K562 (cell line): Measurements from ENCODE around the gene RNASEH1. TPM values are rescaled to one million over a fixed set of nuclear protein-coding genes. Genes with fewer than 3 reads are reported as not detected.

Experiments used
- ATAC-seq: fragments of 200-7000 bp; cut with Tn5 transposase; 3 replicates; pipeline ENCODE4 v1.9.1; 2020; ENCODE audit warnings: moderate library complexity
- BruUV-seq: library from RNA; stranded (reverse); fragments of 400-500 nt; replicated peaks from 2 replicates; lab custom pipeline; 2021; lab: Mats Ljungman, UMichigan
- CTCF ChIA-PET: fragments of 300-600 bp; formaldehyde crosslinking; extraction: SDS; loops from one replicate; lab custom pipeline; 2021; ENCODE audit warnings: low intra/inter-chr PET ratio; lab: Yijun Ruan, JAX
- POLR2A ChIA-PET: fragments of 300-600, 350-650 bp; sonication (Branson Sonifier 250); formaldehyde crosslinking; extraction: SDS; loops from one replicate; lab custom pipeline; 2021; ENCODE audit warnings: antibody characterized with exemption, inconsistent platforms; lab: Yijun Ruan, JAX
- DNase-seq, 4 experiments: peaks; one replicate each; pipeline versions ENCODE4 v3.0.0 to v3.0.0-alpha.2; 2011 to 2018; ENCODE audit warnings: low spot score in 3 of 4, mixed read lengths in 3 of 4; ENCODE audit errors: extremely low read depth in 1 of 4
- FAIRE-seq: peaks from 2 replicates; lab custom pipeline; 2011; peaks lifted over from hg19 to GRCh38; lab: Jason Lieb, UNC
- H2AFZ ChIP-seq: 2 replicates; pipeline ENCODE4 v1.6.0; 2011; ENCODE audit warnings: low read depth, low read length, control low read depth, inconsistent platforms
- H3K27ac ChIP-seq: fragments of 200-600 bp; 3 replicates; pipeline ENCODE4 v1.8.0; 2011; ENCODE audit warnings: low read depth, mild to moderate bottlenecking, control low read depth, inconsistent platforms, low read length, moderate library complexity, mixed read lengths; ENCODE audit errors: extremely low read depth
- H3K27me3 ChIP-seq, 2 experiments: fragments of 300-600 bp in 1 of 2; 2 replicates in 1 of 2; 3 replicates in 1 of 2; pipeline versions ENCODE4 v1.6.0 to v1.8.0; 2011; ENCODE audit warnings: inconsistent platforms in 2 of 2, low read length in 2 of 2, mild to moderate bottlenecking in 1 of 2, mixed read lengths in 1 of 2, moderate library complexity in 1 of 2; ENCODE audit not compliant: control insufficient read depth in 2 of 2, insufficient read depth in 2 of 2
- H3K36me3 ChIP-seq: fragments of 300-600 bp; 3 replicates; pipeline ENCODE4 v1.8.0; 2011; ENCODE audit warnings: mild to moderate bottlenecking, low read length, inconsistent platforms; ENCODE audit not compliant: control insufficient read depth, insufficient read depth
- H3K4me1 ChIP-seq, 2 experiments: fragments of 200-600 bp in 1 of 2; replicated peaks in 1 of 2; 2 replicates in 1 of 2; 3 replicates in 1 of 2; pipeline versions ENCODE4 v1.5.1 to v1.8.0; 2011; ENCODE audit warnings: inconsistent platforms in 2 of 2, low read length in 2 of 2, mild to moderate bottlenecking in 1 of 2, mixed read lengths in 1 of 2, moderate library complexity in 1 of 2; ENCODE audit not compliant: control insufficient read depth in 2 of 2, insufficient read depth in 2 of 2
- H3K4me2 ChIP-seq: 2 replicates; pipeline ENCODE4 v1.6.1; 2011; ENCODE audit warnings: low read length, control low read depth, inconsistent platforms, mixed read lengths; ENCODE audit not compliant: insufficient read depth
- H3K4me3 ChIP-seq: fragments of 200-600 bp; sonication (generic), shearing (Covaris generic); 2 replicates; pipeline ENCODE4 v1.5.1; 2016; ENCODE audit warnings: control low read depth, inconsistent platforms
- H3K79me2 ChIP-seq: fragments of 200-600 bp; 3 replicates; pipeline ENCODE4 v1.8.0; 2011; ENCODE audit warnings: low read length, inconsistent platforms; ENCODE audit not compliant: control insufficient read depth, insufficient read depth
- H3K9ac ChIP-seq, 2 experiments: 2 replicates each; pipeline versions ENCODE4 v1.6.0 to v1.6.1; 2011; ENCODE audit warnings: low read depth in 2 of 2, low read length in 2 of 2, control low read depth in 1 of 2, inconsistent platforms in 1 of 2, mild to moderate bottlenecking in 1 of 2, mixed read lengths in 1 of 2; ENCODE audit not compliant: insufficient read depth in 1 of 2
- H3K9me1 ChIP-seq: one replicate; pipeline ENCODE4 v1.6.0; 2011; ENCODE audit warnings: inconsistent platforms, mild to moderate bottlenecking, low read length, moderate library complexity; ENCODE audit not compliant: control insufficient read depth, insufficient read depth
- H3K9me3 ChIP-seq: replicated peaks from 2 replicates; pipeline ENCODE4 v1.5.1; 2011; ENCODE audit warnings: low read depth, low read length, inconsistent platforms; ENCODE audit not compliant: control insufficient read depth, insufficient read depth
- H4K20me1 ChIP-seq: replicated peaks from 2 replicates; pipeline ENCODE4 v1.6.1; 2011; ENCODE audit warnings: low read length, inconsistent platforms, mixed read lengths; ENCODE audit not compliant: control insufficient read depth, insufficient read depth
- BCOR ChIP-seq: fragments of 450-650 bp; IDR thresholded peaks from 2 replicates; pipeline ENCODE4 v1.6.1; 2016
- DPF2 ChIP-seq: fragments of 450-650 bp; IDR thresholded peaks from 2 replicates; pipeline ENCODE4 v1.6.1; 2016
- IRF9 ChIP-seq: fragments of 450-650 bp; IDR thresholded peaks from 2 replicates; pipeline ENCODE4 v1.6.1; 2016; ENCODE audit warnings: missing biosample characterization, missing genetic modification characterization
- JUN ChIP-seq, 2 experiments: sonication (generic) in 1 of 2; formaldehyde crosslinking in 1 of 2; IDR thresholded peaks; 2 replicates each; pipeline versions ENCODE4 v1.6.1 to v1.8.0; 2012 to 2022; ENCODE audit warnings: borderline replicate concordance in 2 of 2, mild to moderate bottlenecking in 2 of 2, improper control_type of control experiment in 1 of 2, low read depth in 1 of 2, low read length in 1 of 2, missing genetic modification reagents in 1 of 2
- MAZ ChIP-seq, 2 experiments: fragments of 450-650 bp in 1 of 2; sonication (generic) in 1 of 2; formaldehyde crosslinking; IDR thresholded peaks in 1 of 2; conservative IDR thresholded peaks in 1 of 2; 2 replicates each; pipeline versions ENCODE4 v1.4.0 to v1.5.0; 2020; ENCODE audit warnings: mild to moderate bottlenecking in 1 of 2, missing genetic modification reagents in 1 of 2
- NR2C2 ChIP-seq, 2 experiments: fragments of 200-800 bp in 1 of 2; sonication (Bioruptor generic) in 1 of 2; sonication (generic) in 1 of 2; formaldehyde crosslinking in 1 of 2; IDR thresholded peaks; 2 replicates each; pipeline versions ENCODE4 v1.6.1 to v1.8.0; 2016 to 2022; ENCODE audit warnings: mild to moderate bottlenecking in 1 of 2, missing compliant biosample characterization in 1 of 2, missing genetic modification characterization in 1 of 2, missing genetic modification reagents in 1 of 2
- RAD21 ChIP-seq, 2 experiments: fragments of 250-450 bp in 1 of 2; fragments of 450-650 bp in 1 of 2; sonication (Bioruptor Pico) in 1 of 2; formaldehyde crosslinking in 1 of 2; IDR thresholded peaks in 1 of 2; conservative IDR thresholded peaks in 1 of 2; 2 replicates each; pipeline versions ENCODE4 v1.4.0 to v1.8.0; 2020 to 2022; ENCODE audit warnings: mild to moderate bottlenecking in 2 of 2, moderate library complexity in 1 of 2
- SMC3 ChIP-seq: conservative IDR thresholded peaks from 2 replicates; pipeline ENCODE4 v1.6.1; 2011; ENCODE audit warnings: low read depth, low read length, improper control_type of control experiment; ENCODE audit not compliant: insufficient read depth
- SPI1 ChIP-seq: IDR thresholded peaks from 2 replicates; pipeline ENCODE4 v1.6.1; 2011; ENCODE audit warnings: low read depth, low read length, control low read depth, borderline replicate concordance
- SRF ChIP-seq, 2 experiments: fragments of 250-450, 450-650 bp in 1 of 2; sonication (Bioruptor Pico) in 1 of 2; sonication (generic) in 1 of 2; formaldehyde crosslinking; IDR thresholded peaks; 2 replicates each; pipeline versions ENCODE4 v1.5.0 to v1.5.1; 2020 to 2022; ENCODE audit warnings: mild to moderate bottlenecking in 1 of 2, missing genetic modification reagents in 1 of 2
- TFAP4 ChIP-seq: sonication (generic); formaldehyde crosslinking; IDR thresholded peaks from 2 replicates; pipeline ENCODE4 v1.8.0; 2022; ENCODE audit warnings: missing genetic modification reagents, mild to moderate bottlenecking, moderate library complexity, borderline replicate concordance
- ZNF644 ChIP-seq: fragments of 200-800 bp; sonication (Bioruptor generic); IDR thresholded peaks from 2 replicates; pipeline ENCODE4 v1.6.1; 2016; ENCODE audit warnings: low read depth, missing genetic modification characterization, missing compliant biosample characterization
- WGBS: fragments of 100-300 bp; shearing (Covaris generic); methylation state at CpG from one replicate; pipeline ENCODE4 v1.1.6; 2016; ENCODE audit warnings: low coverage, mixed read lengths; ENCODE audit not compliant: insufficient coverage; ENCODE audit errors: missing lambda C conversion rate; 5-methylcytosine and 5-hydroxymethylcytosine counted together
- in situ Hi-C: fragments of 300-500 bp; cut with MboI; formaldehyde crosslinking; loops from 4 replicates; pipeline ENCODE4 v1.15.0; 2018; ENCODE audit warnings: inconsistent platforms, mixed read lengths
- intact Hi-C: fragments of 100-400 bp; cut with micrococcal nuclease; formaldehyde crosslinking; loops from 2 replicates; pipeline ENCODE4 v1.14.2; 2022
- polyA plus RNA-seq, 8 experiments: library from polyadenylated mRNA; depleted of rRNA in 4 of 8; stranded (reverse) in 5 of 8; unstranded in 3 of 8; fragments of >200 nt; fragmentation: Nextera tagmentation in 2 of 8; fragmentation: Illumina TruSeq in 1 of 8; extraction: Ambion mirVana in 2 of 8; extraction: Trizol in 1 of 8; gene quantifications; 2 replicates each; pipeline versions ENCODE4 v1.2.1 to v1.2.3, GENCODE V29; 2011 to 2014; ENCODE audit warnings: inconsistent platforms in 1 of 8, missing spikeins in 1 of 8
- total RNA-seq, 7 experiments: library from RNA; depleted of rRNA in 6 of 7; stranded (reverse); fragments of >200 nt in 6 of 7; fragmentation: Illumina TruSeq in 2 of 7; extraction: Trizol in 2 of 7; gene quantifications; 2 replicates each; pipeline versions ENCODE4 v1.2.1 to v1.2.3, GENCODE V29; 2011 to 2021; ENCODE audit warnings: low replicate concordance in 1 of 7

Gene RNASEH1
- total and polyA plus RNA-seq, 9 of the 15 experiments (the other 6 are each of a cell fraction or from before 2014, with no cell fraction given): 25.7 to 47.5 (median 42.8) TPM

- TF ChIP-seq IRF9 (tag) (no peak), BCOR (no peak)
Measured at GRCh38 chr2:3536682-3537632, 21.2 kb downstream of the RNASEH1 start (continued).

DNA sequence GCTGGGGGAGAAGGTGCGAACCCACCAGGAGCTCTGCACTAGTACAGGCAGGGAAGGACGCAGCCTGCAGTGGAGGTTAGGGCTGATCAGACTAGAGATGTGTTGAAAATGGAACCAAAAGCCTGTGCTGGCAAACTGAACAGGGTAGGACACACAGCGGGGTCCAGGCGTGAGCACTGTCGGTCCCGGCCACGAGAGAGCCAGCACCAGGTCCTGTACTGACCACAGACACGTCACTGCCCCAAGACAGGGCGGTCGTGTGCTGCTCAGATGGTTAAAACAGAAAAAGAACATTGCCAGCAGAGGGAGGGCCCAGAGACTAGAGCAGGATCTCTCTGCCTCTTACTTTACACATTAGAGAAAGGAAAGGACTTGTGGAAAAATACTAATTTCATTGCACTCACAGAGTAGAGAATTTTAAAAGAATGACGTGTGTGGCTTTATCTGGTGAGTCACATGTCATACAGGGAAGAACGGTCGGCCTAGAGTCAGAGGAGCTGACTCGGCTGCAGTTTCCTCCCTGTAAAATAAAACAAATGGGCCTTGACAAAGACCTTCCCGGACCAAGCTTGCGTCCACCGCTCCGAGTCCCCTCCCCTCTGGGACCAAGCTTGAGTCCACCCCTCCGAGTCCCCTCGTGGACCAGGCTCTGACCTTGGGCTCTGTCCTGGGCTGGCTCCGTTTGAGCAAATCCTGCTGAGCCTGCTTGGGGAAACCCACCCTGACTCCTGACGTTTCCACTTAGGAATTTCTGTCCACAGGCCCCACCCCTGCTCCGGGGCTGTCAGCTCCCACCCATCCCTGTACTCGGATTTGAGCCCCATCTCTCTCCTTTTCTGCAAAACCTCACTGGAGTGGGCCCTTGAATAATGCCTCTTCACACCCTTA lies 22.1 kb downstream of the RNASEH1 start:
- Histone ChIP-seq H3K4me3 (peak overlapping the region; percentile 40), H2AFZ (peak overlapping the region; percentile 92), H3K36me3 (peaks cover 20% of the 10 kb centered on the region; the same call in 2 of the 3 replicates), H4K20me1 (no peaks in the 10 kb centered on the region), H3K9ac (peak overlapping the region; percentile 82 to 98), H3K27me3 (no peaks in the 10 kb centered on the region), H3K9me3 (peaks cover 6% of the 10 kb centered on the region; the same call in 1 of the 2 replicates), H3K4me2 (peak overlapping the region; percentile 81), H3K4me1 (peaks cover 9 to 18% of the 10 kb centered on the region in 2 experiments; a peak in 4 of 5 replicates), H3K27ac (peak overlapping the region; percentile 86), H3K9me1 (no peaks in the 10 kb centered on the region), H3K79me2 (no peaks in the 10 kb centered on the region)
- in situ Hi-C loops (no loop called here), intact Hi-C loops (loop anchor here (1.0 to 5.0 kb wide), 2 partner anchors 36 to 116 kb away; no protein-coding TSS in a partner anchor)
- TSS peak; percentile 58 for BruUV-seq
- ChIA-PET POLR2A (interaction anchor here (0.6 to 2.3 kb wide), 2 partner anchors 12 to 123 kb away, joined by 4 to 8 read pairs; no protein-coding TSS in a partner anchor), CTCF (no interaction called here)
- ATAC-seq (peak; percentile 87), DNase-seq (peak; percentile 47 to 71 (median 58)), FAIRE-seq (peak; percentile 90)
- 9% methylated on average over 21 of the region's 24 CpGs for WGBS
- TF ChIP-seq ZNF644 (tag) (no peak; the same call in 1 of the 2 replicates), MAZ (CRISPR knock-in tag; conservative IDR thresholded peaks at IDR 0.05 in 1 of 2, IDR thresholded peaks at IDR 0.05 in 1 of 2) (0 out of 4 replicates have a peak, but pooled peaks of 1 of the 2 experiments have one; percentile 10), TFAP4 (peak; percentile 42; the same call in 1 of the 2 replicates), DPF2 (0 out of 2 replicates have a peak, but pooled peaks have one; percentile 53), SRF (CRISPR knock-in tag; IDR thresholded peaks at IDR 0.05) (no peak), NR2C2 (CRISPR knock-in tag; IDR thresholded peaks at IDR 0.05) (no peak; the same call in none of the 2 replicates), NR2C2 (tag; IDR thresholded peaks at IDR 0.05) (peak; percentile 49; the same call in 1 of the 2 replicates), RAD21 (CRISPR knock-in tag; conservative IDR thresholded peaks at IDR 0.05 in 1 of 2, IDR thresholded peaks at IDR 0.05 in 1 of 2) (peak in 1 of 2 experiments; percentile 24; a peak in 1 of 4 replicates), SPI1 (no peak), SMC3 (no peak), JUN (IDR thresholded peaks at IDR 0.05; ENCODE audit: borderline replicate concordance, low read depth, low read length) (0 out of 2 replicates have a peak, but pooled peaks have one; percentile 34), JUN (CRISPR knock-in tag; IDR thresholded peaks at IDR 0.05; ENCODE audit: borderline replicate concordance) (no peak)
